ENCODE results near the gene AFF3.
A peak's percentile ranks its signal among the peaks of the same experiment; 100 is the strongest.
"Not testable (repeated sequence)": the region's sequence is repeated elsewhere in the genome, so short reads cannot be mapped to it uniquely, and the experiment has no call there.

AFF3 gene

DNA sequence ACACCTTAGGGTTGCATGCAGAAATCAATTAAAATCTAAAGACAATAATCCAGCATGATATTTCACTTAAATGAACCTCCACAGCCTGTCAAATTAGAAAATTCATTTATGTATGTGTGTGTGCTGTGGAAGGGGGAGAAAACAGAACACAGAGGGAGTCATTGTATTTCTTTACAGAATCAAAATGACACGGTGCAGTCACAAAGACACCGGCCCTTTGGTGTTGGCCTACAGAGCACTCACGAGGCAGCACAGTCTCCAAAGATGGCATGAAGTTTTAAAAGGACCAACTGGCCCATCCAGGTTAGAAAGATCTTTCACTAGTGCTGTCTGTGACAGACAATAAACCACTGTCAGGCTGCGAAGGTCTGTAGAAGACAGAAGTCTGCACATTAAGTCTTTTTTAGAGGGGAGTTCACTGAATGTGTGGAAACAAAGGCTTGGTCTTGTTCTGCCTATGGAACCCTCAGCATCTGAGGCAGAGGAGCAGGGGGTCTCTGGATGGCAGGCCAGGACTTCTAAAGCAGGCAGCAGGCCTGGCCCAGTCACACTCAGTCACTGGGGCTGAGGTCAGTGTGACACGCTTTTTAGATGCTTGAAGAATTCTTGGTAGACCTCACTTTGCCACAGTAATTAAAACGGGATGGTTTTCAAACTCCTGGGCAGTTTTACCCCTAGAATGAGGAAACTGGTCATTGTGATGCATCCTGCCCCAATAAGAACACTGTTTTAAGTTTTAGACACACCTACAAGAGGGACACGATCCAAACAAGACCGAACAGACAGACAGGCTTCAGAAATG, 184.9 kb downstream of the AFF3 start:
- no peak for DNase-seq

DNA sequence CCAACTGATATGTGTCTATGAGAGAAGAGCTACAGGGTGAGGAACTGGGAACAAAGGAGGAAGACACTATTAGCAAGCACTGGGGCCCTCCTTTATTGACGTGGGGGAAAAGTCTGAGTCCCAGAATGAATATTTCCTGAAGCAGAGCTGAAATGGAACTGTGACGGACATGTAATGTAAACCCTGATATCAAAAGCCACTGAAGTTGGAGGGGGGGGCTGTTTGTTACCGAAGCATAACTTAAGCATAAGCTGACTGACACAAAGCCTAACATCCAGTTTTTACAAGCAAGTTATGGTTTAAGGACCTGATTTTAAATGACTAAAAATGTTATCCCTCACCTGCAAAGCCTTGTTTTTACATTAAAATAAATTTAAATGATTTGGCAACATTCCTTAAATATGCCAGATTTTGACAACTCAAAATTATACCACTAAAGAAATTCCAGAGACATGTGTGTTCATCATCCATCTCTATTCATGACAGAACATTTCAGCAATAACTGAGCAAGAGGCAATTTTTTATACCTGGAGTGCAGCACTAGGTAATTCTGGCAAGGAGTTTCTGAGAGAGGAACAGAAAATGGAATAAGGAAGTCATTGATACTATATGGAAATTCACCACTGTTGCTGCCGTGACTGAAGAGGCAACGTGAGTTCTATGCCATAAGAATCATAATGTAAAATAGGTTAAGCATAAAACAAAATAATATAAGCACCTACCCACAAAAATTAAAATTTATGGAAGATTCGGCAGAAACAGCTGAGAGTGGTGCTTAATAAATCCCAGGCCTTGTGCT, 186.0 kb downstream of the AFF3 start:
- DNase-seq = no peak

DNA sequence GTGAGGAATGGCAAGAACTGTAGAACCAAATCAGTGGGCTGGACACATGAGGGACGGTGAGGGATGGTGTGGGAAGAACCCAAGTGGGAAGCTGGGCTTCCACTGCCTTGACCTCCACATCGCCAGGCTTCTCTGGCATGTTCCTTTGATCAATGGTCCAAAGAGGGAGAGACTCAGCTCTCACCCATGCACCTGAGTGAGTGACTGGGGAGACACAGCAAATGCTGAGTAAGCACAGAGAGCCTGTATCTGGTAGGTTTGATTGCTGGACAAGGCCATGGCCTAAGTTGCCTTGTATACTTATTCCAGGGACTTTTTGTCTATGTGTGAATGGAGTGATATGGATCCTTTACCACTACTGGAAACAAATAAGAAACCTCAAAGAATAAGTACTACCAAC, 188.6 kb downstream of the AFF3 start:
- no peak for DNase-seq

DNA sequence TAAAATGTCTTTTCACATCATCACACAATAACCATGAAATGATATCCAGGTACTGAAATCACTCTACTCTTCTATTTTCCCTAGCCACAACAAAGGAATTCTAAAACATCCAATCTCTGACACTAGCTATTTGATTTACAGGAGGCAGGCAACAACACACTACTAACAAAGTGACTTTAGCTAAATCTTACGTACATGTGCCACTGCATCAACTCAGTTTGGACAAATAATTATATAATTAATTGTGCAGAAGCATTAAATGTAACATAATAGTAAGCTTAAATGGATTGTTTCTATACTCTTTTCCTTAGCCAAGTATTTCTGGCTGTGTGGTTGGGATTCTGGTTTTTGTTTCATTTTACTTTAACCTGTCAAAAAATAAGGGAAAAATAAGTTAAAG, 192.4 kb downstream of the AFF3 start:
- DNase-seq = no peak

DNA sequence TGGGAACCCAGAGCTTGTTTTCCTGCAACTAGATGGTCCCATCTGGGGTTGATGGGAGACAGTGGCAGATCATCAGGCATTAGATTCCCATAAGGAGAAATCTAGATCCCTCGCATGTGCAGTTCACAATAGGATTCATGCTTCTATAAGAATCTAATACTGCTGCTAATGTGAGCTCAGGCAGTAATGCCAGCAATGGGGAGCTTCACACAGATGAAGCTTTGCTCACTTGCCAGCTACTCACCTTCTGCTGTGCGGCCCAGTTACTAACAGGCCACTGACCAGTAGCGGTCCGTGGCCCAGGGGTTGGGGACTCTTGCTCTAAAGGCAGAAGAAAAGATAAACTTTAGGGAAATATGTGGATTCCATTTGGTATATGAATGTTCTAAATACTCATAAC, 192.9 kb downstream of the AFF3 start:
- no peak for DNase-seq

DNA sequence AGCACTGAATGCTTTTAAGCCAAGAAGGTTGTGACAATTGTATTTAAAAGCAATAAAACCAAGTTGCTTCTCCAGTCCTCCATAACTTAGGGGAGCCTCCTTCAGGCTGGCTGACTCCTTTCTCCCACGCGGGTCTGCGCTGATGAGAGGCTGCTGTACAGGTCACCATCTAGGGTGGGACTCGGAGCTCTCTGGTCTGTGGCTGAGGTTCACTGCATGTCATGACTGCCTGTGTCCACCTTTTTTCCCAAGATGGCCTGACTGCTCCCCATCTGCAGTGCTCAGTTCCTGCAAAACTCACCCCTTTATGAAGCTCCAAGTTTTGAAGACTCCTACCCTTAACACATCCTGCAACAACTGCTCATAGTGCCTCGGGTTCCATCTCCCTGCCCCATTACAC, 194.4 kb downstream of the AFF3 start:
- DNase-seq = no peak

DNA sequence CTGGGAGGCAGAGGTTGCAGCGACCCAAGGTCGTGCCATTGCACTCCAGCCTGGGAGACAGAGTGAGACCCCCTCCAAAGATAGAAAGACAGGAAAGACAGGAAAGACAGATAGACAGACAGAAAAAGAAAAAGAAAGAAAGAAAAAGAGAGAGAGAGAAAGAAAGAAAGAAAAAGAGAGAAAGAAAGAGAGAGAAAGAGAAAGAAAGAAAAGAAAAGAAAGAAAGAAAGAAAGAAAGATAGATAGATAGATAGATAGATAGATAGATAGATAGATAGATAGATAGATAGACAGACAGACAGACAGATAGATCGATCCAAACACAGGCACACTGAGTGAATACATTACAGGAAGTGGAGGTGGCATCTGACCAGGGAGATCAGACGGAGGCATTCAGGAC, 195.0 kb downstream of the AFF3 start:
- not testable (repeated sequence) for DNase-seq

DNA sequence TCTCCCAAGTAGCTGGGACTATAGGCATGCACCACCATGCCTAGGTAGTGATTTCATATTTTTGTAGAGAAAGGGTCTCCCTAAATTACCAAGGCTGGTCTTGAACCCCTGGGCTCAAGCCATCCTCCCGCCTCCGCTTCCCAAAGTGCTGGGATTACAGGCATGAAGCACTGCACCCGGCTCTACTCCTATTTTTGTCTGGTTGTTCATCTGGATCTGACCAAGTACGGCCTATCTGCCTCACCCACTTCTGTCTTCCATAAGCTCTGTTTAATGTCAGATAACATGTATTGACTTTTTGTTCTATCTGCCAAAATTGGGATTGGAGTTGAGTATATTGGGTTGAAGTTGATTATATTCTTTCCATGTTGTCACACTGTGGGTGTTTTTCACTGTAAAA, 198.4 kb downstream of the AFF3 start:
- DNase-seq = no peak

DNA sequence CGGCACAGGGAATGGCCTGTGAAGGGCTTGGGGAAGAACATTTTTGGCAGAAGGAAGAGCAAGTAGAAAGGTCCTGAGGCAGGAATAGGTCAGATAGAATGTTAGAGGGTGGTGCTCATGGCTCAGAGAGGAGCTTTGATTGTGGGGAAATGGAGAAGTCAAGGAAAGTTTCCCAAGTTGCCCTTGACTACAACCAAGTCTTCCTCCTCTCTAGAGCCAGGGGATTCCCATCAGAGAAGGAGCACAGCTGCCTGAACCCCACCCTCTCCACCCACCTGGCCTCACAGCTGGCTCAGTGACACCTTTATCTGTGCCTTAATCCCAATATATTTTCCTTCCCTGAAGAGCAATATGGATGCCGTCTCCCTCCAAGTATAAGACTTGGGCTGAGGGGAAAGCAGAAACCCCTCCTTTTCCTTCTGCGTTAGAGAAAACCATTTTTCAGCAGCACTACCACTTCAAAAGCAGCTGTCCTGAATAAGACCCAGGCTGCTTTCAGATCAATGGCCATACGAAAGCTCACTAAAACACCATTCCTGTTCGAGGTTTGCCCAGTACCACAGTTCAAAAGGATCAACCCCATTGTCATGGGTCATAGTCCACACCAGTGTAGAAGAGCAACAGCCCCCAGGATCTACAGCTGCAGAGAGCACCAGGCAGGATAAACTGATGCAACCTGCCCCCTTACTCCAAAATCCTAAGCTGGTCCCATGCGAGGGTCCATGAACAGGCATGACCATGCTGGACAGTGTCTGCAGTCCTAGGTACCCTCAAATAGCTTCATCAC, 199.6 kb downstream of the AFF3 start:
- no peak for DNase-seq

DNA sequence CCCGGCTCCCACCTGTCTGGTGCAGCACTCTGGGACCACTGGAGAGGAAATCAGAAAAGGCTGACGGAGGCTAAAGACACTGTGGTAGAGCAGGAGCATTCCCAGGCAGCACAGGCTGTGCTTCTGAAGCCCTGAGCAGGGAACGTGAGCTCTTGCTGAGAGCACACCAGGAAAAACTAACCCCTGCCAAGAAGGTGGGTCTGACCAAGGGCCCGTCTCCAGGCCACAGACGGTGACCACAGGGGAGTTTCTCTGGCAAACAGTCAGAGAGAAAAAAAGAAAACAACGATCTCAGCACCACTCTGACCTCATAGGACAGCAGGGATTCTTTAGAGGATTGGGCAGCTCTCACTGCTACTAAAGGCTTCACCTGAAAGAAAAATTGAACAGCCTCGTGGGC, 201.4 kb downstream of the AFF3 start:
- DNase-seq = no peak

DNA sequence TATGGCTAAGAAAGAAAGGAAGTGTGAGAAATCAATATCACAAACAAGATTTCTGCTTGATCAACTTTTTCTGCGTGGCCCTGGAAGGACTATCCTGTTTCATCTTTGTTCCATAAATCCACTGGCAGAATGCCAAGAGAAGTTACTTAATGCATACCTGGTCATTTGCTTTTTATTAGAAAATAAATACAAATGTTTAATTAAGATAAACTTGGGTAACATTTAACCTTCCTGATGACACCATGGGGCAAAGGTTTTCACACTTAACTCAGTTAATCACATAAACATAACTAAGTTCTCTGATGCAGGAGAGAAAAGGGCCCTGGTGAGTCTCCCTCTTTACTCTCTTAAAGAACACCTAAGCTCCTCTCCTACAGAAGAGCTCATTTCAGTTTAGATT, 203.3 kb downstream of the AFF3 start:
- DNase-seq = peak; percentile 8

DNA sequence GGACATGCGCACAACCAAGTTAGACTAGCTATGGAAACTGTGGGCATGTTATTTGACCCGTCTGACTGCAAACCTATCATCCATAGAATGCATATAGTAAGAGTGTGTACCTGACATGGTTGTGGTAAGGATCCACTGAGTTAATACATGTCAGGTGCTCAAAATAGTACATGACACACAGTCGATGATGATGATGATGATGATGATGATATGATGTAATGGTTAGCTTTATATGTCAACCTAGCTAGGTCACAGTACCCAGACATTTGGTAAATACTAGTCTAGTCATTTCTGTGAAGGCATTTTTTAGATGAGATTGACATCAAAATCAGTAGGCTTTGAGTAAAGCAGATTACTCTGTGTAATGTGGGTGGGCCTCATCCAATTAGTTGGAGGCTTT, 204.1 kb downstream of the AFF3 start:
- DNase-seq = peak; percentile 79

DNA sequence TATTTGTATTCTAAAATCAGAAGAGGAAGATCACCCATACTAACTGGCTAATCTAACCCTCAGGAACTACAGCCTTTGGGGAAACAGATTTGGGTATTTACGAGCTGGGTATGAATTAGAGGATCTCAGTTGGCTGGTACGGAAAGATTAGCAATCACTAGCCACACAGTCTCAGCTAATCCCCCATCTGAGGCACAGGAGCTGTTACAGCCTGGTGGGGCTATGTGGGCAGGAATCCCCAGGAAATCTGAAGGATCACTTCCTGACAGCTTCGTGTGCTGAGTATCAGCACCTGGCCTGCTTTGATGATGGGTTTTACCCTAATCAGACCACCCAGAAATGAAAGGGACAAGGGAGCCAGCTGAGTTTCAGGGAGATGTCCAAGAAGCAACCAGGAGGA, 206.3 kb downstream of the AFF3 start:
- peak; percentile 79 for DNase-seq

DNA sequence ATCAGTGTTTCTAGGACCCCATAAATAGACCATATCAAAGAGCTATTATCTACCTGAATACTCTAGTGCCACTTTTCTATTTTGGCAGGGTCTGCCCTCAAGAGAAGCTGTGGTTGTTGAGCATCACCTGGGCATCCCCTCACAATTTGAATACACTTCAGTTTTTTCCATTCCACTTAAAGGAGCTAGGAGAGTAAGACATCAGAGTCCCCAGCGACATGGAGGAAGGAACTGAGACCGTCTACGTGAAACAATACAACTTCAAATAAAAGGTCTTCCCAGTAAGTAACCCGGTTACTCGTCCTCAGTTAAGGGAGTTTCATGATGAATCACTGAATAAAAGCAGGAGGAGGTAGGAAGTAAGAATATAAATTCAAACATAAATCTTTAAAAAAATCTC, 206.7 kb downstream of the AFF3 start:
- no peak for DNase-seq

DNA sequence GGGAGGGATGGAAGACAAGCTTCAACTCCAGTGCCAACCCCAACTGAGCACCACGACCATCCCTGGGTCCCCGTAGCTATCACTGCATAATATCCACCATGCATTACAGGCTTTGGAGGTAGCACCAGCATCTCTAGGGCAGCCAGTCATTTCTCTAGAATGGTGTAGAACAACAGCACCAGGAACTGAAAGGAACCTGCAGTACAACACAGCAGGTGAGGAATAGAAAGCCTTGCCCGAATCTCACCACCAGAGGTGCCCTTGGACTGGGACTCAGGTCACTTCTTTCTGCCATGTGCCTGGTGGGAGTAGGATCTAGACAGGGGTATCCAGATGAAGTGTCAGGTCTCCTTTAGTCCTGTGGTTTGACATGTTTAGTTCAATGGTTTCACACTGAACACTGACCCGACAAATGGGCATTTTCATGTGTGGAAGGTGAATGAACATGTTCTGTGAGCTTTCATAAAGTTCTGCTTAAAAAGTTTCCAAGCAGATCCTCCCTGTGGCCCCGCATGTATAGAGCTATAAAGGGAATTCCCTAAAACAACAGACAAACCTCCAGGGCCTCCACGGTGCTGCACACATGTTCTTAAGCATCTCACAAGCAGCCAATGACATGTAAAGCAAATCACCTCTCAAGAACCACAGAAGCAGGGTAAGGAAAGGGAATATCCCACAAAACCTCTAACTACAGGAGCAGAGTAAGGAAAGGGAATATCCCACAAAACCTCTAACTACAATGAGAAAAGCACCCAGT, 208.3 kb downstream of the AFF3 start:
- no peak for DNase-seq

DNA sequence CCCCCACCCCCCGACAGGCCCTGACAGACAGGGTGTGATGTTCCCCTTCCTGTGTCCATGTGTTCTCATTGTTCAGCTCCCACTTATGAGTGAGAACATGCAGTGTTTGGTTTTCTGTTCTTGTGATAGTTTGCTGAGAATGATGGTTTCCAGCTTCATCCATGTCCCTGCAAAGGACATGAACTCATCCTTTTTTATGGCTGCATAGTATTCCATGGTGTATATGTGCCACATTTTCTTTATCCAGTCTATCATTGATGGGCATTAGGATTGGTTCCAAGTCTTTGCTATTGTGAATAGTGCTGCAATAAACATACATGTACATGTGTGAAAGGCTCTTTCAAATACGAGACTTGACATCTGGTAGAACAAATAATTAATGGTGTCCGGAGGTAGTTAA, 208.9 kb downstream of the AFF3 start:
- not testable (repeated sequence) for DNase-seq

DNA sequence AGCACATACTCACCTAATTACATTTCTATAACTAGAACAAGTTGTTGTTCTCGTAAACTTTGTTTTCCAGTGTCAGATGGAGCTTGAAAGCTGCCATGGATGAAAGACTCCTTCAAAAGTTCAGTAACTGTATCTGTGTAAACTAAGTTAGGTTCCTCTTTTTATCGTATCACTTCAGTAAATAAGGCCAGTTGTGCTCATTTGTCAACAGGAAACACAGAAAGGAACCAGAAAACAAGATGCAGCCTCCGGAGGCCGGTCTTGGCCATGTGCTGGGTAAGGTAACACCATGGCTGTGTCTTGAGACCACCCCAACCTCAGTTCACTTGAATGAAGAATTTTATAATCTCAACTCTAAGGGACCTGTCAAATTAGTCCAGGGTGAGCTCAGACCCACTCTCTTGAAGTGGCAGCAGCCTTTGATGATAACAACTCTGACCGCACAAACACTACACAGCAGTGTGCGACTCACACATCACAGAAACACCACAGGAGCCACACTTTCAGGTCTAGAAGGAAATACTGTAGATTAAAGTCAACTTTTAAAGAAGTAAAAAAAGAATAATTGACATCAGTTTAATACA, 213.8 kb downstream of the AFF3 start:
- DNase-seq = no peak

DNA sequence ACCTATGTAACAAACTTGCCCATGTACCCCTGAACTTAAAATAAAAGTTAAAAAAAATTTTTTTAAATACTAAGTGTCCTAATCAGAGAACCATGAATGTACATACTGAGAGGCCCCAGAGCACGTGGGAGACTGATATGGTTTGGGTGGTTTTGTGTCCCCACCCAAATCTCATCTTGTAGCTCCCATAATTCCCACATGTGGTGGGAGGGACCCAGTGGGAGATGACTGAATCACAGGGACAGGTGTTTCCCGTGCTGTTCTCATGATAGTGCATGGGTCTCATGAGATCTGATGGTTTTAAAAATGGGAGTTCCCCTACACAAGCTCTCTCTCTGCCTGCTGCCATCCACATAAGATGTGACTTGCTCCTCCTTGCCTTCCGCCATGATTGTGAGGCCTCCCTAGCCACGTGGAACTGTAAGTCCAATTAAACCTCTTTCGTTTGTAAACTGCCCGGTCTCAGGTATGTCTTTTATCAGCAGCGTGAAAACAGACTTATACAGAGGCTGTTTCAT, 214.6 kb downstream of the AFF3 start:
- not testable (repeated sequence) for DNase-seq

DNA sequence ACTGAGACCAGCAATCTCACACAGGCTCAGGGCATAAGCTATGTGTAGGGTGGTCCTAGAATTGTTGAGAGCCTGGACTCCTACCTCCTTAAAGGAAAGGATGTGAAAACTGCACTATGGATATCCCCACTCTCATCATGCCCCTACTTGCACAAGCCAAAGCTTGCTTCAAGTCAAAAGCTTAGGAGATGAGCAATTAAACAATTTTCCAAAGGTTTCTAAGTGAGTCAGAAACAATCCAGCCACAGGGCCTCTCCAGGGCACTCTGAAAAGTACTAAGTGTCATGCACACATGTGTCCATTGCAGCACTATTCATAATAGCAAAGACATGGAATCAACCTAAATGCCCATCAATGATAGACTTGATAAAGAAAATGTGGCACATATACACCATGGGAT, 215.4 kb downstream of the AFF3 start:
- no peak for DNase-seq

DNA sequence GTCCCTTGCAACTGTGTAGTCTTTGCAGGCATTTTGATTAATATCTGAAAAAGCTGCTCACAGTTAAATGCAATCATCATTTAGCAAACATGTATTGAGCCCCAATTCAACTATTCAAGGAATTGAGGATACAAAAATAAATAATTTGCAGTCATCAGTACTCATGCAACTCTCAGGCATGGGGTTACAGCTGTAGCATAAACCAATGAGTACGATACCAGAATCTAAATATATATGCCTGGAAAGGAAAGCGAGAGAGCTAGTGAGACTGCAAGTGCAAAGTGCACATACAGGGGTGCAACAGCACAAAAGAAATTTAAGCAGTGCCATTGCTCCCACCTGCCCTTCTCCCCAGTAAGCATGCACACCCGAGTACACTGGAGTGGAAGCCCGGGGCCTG, 216.4 kb downstream of the AFF3 start:
- DNase-seq = no peak

DNA sequence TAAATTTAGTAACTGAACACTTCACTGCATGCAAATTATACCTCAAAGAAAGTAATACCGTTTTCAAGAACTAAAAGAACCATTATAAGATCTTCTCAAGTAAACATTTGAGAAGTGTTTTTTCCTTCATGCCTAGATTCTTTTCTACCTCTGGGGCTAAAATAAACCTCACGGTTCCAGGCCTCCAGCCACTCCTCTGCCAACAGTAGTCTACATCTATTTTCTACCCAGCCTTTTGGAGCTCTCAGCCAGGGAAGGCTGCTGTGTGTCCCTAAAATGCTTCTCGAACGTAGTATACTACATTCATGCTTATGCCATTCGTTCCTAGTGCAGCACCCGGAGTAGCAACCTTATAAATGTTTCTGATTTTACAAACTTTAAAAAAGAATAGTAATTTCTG, 219.7 kb downstream of the AFF3 start:
- no peak for DNase-seq

DNA sequence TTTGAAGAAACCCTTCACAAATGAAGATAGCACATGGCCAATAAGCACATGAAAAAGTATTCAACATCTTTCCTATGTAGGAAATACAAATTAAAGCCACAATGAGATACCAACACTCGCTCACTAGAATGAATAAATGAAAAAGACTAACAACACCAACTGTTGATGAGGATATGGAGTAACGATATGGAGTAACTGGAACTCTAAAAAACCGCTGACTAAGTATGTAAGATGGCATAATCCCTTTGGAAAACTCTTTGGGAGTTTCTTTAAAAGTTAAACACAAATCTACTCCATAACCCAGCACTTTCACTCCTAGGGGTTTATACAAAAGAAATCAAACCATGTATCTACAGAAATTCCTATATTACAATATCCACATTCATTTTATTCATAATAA, 220.5 kb downstream of the AFF3 start:
- DNase-seq = no peak
